Osteoblast (primary cell): ENCODE measurements around the gene MED17. TPM values are rescaled to one million over a fixed set of nuclear protein-coding genes. Genes with fewer than 3 reads are reported as not detected.
A peak's percentile ranks its signal among the peaks of the same experiment; 100 is the strongest.

Experiments used
- DNase-seq: peaks from one replicate; pipeline ENCODE4 v3.0.0; 2011; ENCODE audit warnings: low spot score, mixed read lengths; ENCODE audit not compliant: insufficient read length; ENCODE audit errors: missing footprints
- H2AFZ ChIP-seq: 2 replicates; pipeline ENCODE4 v1.6.0; 2011; ENCODE audit warnings: mild to moderate bottlenecking, low read length
- H3K27ac ChIP-seq: 2 replicates; pipeline ENCODE4 v1.5.1; 2011; ENCODE audit warnings: mild to moderate bottlenecking, low read depth, low read length, moderate library complexity
- H3K27me3 ChIP-seq: 2 replicates; pipeline ENCODE4 v1.6.0; 2012; ENCODE audit warnings: mild to moderate bottlenecking, control low read depth, inconsistent platforms, low read length, moderate library complexity; ENCODE audit not compliant: insufficient read depth
- H3K36me3 ChIP-seq: 2 replicates; pipeline ENCODE4 v1.5.1; 2011; ENCODE audit warnings: mild to moderate bottlenecking, low read length, control low read depth, moderate library complexity; ENCODE audit not compliant: insufficient read depth
- H3K4me1 ChIP-seq: 2 replicates; pipeline ENCODE4 v1.5.1; 2011; ENCODE audit warnings: mild to moderate bottlenecking, low read length, control low read depth, moderate library complexity; ENCODE audit not compliant: insufficient read depth
- H3K4me2 ChIP-seq: 2 replicates; pipeline ENCODE4 v1.6.0; 2011; ENCODE audit warnings: mild to moderate bottlenecking, low read length; ENCODE audit not compliant: insufficient read depth
- H3K4me3 ChIP-seq: fragments of 200-600 bp; sonication (generic); 3 replicates; pipeline ENCODE4 v1.5.1; 2012; ENCODE audit warnings: mild to moderate bottlenecking, low read length, inconsistent platforms; ENCODE audit not compliant: insufficient read depth
- H3K79me2 ChIP-seq: 2 replicates; pipeline ENCODE4 v1.6.0; 2012; ENCODE audit warnings: mild to moderate bottlenecking, low read length, control low read depth, inconsistent platforms; ENCODE audit not compliant: insufficient read depth
- H3K9me3 ChIP-seq: 2 replicates; pipeline ENCODE4 v1.5.1; 2011; ENCODE audit warnings: low read depth, low read length, control low read depth
- H4K20me1 ChIP-seq: 2 replicates; pipeline ENCODE4 v1.6.0; 2012; ENCODE audit warnings: mild to moderate bottlenecking, low read length, control low read depth; ENCODE audit not compliant: insufficient read depth
- total RNA-seq: library from RNA; depleted of rRNA; stranded (reverse); fragments of >200 nt; gene quantifications from 2 replicates; pipeline ENCODE4 v1.2.3, GENCODE V29; 2012
- TF ChIP-seq, protein P1 (sequence below): IDR thresholded peaks from 2 replicates; pipeline ENCODE4 v1.5.1; 2011; ENCODE audit warnings: mild to moderate bottlenecking, low read depth, low read length, moderate library complexity; ENCODE audit errors: extremely low read depth

Gene MED17
- total RNA-seq, 1 donor = 32.6 TPM

GRCh38 chr11:93740031-93740729 lies 43.9 kb upstream of the MED17 start:
- Histone ChIP-seq H2AFZ (no peak overlapping the region), H3K27me3 (no peaks in the 10 kb centered on the region), H3K36me3 (peaks cover 50% of the 10 kb centered on the region), H3K4me3 (peak overlapping the region; percentile 100), H3K27ac (peak overlapping the region; percentile 95), H3K4me1 (peaks cover 52% of the 10 kb centered on the region), H4K20me1 (peaks cover 51% of the 10 kb centered on the region), H3K79me2 (peaks cover 81% of the 10 kb centered on the region), H3K4me2 (peak overlapping the region; percentile 99), H3K9me3 (no peaks in the 10 kb centered on the region)
- TF ChIP-seq, protein P1, sequence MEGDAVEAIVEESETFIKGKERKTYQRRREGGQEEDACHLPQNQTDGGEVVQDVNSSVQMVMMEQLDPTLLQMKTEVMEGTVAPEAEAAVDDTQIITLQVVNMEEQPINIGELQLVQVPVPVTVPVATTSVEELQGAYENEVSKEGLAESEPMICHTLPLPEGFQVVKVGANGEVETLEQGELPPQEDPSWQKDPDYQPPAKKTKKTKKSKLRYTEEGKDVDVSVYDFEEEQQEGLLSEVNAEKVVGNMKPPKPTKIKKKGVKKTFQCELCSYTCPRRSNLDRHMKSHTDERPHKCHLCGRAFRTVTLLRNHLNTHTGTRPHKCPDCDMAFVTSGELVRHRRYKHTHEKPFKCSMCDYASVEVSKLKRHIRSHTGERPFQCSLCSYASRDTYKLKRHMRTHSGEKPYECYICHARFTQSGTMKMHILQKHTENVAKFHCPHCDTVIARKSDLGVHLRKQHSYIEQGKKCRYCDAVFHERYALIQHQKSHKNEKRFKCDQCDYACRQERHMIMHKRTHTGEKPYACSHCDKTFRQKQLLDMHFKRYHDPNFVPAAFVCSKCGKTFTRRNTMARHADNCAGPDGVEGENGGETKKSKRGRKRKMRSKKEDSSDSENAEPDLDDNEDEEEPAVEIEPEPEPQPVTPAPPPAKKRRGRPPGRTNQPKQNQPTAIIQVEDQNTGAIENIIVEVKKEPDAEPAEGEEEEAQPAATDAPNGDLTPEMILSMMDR = no peak
- DNase-seq = peak; percentile 85

DNA sequence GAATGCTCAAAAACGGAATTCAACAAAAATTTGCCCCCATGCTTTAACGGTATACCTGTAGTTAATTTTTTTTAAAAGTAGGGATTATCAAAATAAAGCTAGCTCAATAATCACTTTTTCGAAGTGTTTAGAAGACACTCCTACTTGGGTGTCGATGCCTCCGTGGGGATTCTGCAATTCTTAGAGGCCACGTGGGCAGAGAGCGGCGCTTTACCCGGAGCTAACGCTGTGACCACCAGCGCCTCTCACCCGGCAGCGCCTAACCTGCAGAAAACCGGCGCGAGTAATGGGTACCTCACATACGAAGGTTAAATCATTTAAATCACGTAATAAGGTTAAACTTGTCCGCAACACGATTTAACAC lies 43.4 kb upstream of the MED17 start:
- peaks cover 47% of the 10 kb centered on the region for H3K4me1 ChIP-seq
- peak overlapping the region; percentile 100 for H3K4me3 ChIP-seq
- H3K27me3 ChIP-seq = no peaks in the 10 kb centered on the region
- peaks cover 76% of the 10 kb centered on the region for H3K79me2 ChIP-seq
- H2AFZ ChIP-seq = peak overlapping the region; percentile 100
- H3K4me2 ChIP-seq = peak overlapping the region; percentile 99
- no peaks in the 10 kb centered on the region for H3K9me3 ChIP-seq
- TF ChIP-seq, protein P1 = no peak
- peaks cover 45% of the 10 kb centered on the region for H4K20me1 ChIP-seq
- DNase-seq = no peak
- H3K27ac ChIP-seq = peak overlapping the region; percentile 95
- H3K36me3 ChIP-seq = peaks cover 45% of the 10 kb centered on the region

GRCh38 chr11:93741094-93741881 lies 42.8 kb upstream of the MED17 start, which contains the start of the genes C11orf54 and TAF1D:
C11orf54 (plus strand) TSS chr11:93741672; CDS start chr11:93747394, 5,722 bp downstream.
TAF1D (minus strand) TSS chr11:93741495; CDS start chr11:93739304, 2,191 bp downstream.
- H3K9me3 ChIP-seq = no peaks in the 10 kb centered on the region
- H3K79me2 ChIP-seq = peaks cover 70% of the 10 kb centered on the region
- peak within 1 kb of the TSS; percentile 100 for H3K4me3 ChIP-seq
- H3K27ac ChIP-seq = peak within 1 kb of the TSS; percentile 95
- TF ChIP-seq, protein P1 = no peak
- DNase-seq = peak; percentile 93
- peaks cover 39% of the 10 kb centered on the region for H4K20me1 ChIP-seq
- peaks cover 42% of the 10 kb centered on the region for H3K4me1 ChIP-seq
- peaks cover 39% of the 10 kb centered on the region for H3K36me3 ChIP-seq
- peak within 1 kb of the TSS; percentile 100 for H2AFZ ChIP-seq
- H3K27me3 ChIP-seq = no peaks in the 10 kb centered on the region
- H3K4me2 ChIP-seq = peak within 1 kb of the TSS; percentile 99

- Histone ChIP-seq H3K4me2 (peak overlapping the region; percentile 99), H4K20me1 (peaks cover 34% of the 10 kb centered on the region), H2AFZ (peak overlapping the region; percentile 100), H3K27ac (peak overlapping the region; percentile 95), H3K4me3 (peak overlapping the region; percentile 100), H3K9me3 (no peaks in the 10 kb centered on the region), H3K79me2 (peaks cover 65% of the 10 kb centered on the region), H3K27me3 (no peaks in the 10 kb centered on the region), H3K36me3 (peaks cover 34% of the 10 kb centered on the region), H3K4me1 (peaks cover 36% of the 10 kb centered on the region)
- DNase-seq = peak; percentile 86
- TF ChIP-seq, protein P1 = no peak
These were observed 42.2 kb upstream of the MED17 start for GRCh38 chr11:93741882-93742226.
